ENCODE measurements around the gene AGPAT3.

Gene AGPAT3

DNA sequence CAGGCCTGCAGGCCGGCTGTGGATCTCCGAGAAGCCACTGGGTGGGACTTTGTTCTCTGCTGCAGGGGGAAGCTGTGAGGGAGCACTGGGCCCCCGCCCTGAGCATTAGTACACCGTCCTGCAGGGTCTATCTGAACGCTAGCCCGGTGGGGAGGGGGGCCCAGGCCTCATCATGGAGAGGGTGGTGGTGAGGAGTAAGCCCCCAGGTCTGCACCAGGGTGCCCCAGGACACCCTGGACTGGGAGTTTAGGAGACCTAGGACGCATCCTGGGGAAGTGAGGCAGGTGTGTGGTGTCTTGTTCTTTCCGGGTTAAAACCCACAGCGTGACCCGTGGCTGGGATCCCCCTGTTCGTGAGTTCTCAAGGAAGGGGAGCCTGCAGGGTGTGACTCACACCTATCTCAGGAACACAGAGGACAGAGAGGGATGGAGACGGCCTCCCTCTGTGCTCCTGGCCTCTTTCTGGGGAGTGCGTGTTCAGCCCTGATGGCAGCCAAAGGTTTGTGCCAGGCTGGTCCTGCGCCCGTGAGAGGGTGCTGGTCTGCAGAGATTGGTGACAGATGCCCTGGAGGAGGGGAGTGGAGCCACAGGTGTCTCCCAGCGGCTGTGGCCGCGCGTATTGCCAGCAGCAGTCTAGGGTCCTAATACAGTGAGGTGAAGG is 44.8 kb downstream of the AGPAT3 start:
- no peak for DNase-seq

DNA sequence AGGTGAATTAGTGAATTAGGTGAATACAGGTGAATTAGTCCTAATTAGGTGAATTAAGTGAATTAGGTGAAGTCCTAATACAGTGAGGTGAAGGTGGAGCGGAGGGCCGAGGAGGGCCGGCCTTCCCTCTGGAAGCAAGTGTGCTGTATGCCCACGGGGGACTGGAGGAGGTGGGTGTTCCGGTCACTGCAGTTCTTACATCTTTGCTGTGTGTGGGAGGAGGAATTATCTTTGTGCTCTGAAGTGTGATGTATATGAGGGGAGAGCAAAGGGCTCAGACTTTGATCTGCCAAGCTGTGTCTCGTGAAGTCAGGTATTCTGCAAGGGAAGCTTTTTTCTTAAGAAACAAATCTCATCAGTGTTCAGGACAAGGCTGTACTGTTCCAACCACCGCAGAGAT is 45.4 kb downstream of the AGPAT3 start:
- DNase-seq: no peak

GRCh38 chr21:43911015-43911934 is 46.3 kb downstream of the AGPAT3 start:
- DNase-seq: no peak

DNA sequence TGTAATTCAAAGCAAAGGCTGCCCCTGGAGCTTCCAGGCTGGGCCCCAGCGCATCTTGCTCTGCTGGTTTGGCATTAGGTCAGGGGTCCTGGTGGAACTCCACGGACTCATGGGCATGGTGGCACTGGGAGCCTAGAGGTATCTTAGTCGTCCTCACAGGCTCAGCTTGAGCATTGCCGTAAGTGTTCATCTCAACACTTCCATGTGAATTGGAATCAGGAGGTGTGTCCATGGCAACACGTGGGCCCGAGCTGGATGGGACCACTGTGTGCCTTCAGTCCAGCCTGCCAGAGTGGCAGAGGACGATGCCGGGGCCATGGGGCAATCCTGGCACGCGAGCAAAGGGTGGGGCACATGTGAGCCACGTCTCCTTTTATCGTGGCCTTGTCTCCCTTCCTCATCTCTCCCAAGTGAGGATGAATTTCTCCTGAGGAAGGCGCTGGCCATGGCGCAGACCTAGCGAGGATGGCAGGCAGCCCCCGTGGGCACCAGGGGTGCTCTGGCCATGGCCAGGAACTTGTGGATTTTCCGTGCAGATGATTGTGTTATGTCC is 47.0 kb downstream of the AGPAT3 start:
- DNase-seq: no peak

DNA sequence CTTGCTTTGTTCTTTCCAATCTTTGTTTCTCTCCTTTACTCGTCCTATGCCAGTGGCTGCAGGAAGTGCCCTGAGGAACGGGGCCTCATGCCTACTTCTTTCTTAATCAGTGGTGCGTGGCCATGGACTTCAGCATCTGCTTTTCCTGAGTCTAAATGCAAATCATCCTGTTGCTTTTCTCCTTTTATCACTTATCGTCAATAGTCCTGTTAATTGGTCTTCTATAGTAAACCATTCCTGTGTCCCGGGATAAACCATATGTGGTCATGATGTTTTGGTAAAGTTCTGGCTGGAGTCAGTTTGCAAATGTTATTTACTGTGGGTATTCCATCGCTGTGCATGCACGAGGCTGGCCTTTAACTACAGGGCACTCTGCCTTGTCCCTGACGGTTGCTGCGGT is 47.5 kb downstream of the AGPAT3 start:
- no peak for DNase-seq

DNA sequence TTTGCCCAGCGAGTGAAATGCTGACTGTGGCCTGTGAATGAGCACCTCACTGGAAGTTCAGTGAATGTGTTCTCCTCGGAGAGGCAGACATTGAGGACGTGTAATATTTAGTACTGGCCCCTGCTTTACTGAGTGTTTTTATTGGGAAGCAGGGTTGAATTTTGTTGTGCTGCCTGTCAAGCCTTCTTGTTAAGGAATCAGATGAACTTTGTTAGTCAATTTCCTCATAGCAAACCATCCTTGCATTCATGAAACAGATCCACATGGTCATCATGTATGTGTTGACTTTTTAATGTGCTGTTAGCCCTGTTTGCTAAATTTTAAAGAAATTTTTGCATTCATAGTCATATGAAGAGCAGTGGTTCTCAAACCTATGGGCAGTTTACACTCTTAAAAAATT is 47.9 kb downstream of the AGPAT3 start:
- no peak for DNase-seq

DNA sequence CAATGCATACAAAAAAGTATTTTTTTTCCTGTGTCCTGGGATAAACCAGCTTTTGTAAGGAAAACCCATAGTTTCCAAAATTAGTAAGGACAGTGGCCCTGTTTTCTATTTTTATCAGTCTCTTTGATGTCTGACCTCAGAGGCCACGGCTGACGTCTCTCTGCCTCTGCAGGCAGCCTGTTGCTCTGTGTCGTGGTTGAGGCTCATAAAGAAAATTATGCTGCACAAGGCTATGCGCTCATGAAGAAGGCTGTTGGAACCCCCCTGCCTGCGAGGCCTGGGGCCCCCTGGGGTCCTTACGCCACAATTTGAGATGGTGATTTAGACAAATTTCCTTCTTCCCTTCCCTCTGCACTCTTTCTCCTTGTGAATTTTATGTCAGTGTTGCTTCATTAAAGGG is 48.9 kb downstream of the AGPAT3 start:
- DNase-seq: no peak

DNA sequence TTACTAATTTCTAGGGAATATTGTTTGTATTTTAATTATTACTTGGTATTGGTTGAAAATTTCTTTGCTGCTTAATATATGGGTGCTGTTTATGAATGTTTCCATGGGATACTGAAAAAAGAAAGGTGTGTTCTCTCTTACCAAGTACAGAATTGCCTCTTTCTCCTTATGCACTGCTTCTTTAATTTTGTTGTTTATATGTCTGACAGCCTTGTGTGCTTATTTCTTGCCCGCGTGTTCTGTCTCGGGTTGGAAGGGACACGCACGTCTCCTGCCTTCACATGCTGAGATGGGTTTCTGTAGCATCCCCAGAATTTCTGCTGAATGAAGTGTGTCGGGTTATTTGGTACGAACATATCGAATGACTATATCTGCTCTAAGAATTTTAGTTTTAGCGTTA is 51.1 kb downstream of the AGPAT3 start:
- DNase-seq: no peak

GRCh38 chr21:43916691-43917514 is 51.9 kb downstream of the AGPAT3 start:
- peak; percentile 68 for DNase-seq

DNA sequence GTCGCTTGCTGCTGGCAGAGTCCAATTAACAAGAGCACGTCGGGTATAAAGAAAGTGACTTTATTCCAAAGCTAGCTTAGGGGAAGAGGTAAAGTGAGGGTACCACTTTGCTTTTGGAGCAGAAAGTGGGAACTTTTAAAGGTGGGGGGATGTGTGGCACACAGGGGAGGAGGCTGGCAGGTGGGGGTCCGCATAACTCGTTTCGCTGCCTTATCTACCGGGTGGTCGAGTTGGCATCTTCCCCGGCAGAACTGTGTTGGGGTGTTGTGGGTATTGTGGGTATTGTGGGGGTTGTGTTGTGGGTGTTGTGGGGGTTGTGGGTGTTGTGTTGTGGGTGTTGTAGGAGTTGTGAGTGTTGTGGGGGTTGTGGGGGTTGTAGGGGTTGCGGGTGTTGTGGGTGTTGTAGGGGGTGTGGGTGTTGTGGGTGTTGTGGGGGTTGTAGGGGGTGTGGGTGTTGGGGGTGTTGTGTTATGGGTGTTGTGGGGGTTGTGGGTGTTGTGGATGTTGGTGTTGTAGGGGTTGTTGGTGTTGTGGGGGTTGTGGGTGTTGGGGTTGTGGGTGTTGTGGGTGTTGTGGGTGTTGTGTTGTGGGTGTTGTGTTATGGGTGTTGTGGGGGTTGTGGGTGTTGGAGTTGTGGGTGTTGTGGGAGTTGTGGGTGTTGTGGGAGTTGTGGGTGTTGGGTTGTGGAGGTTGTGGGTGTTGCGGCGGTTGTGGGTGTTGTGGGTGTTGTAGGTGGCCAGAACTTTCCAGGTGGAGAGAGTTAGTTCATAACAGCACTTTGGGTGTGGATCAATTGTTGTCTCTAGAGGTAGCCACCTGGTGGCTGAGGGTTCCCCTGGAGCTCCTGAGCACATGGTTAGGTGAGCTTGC is 52.7 kb downstream of the AGPAT3 start:
- DNase-seq: peak; percentile 20

GRCh38 chr21:43918385-43918947 is 53.4 kb downstream of the AGPAT3 start:
- DNase-seq: no peak

DNA sequence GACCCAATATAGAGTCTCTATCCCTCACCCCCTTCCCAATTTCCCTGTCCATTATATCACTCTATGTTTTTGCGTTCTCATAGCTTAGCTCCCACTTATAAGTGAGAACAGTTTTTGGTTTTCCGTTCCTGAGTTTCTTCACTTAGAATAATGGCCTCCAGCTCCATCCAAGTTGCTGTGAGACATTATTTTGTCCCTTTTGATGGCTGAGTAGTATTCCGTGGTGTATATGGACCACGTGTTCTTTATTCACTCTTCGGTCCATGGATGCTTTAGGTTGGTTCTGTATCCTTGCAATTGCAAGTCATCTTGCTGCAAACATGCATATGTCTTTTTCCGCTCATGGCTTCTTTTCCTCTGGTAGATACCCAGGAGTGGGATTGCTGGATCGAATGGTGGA is 54.3 kb downstream of the AGPAT3 start:
- DNase-seq: no peak

DNA sequence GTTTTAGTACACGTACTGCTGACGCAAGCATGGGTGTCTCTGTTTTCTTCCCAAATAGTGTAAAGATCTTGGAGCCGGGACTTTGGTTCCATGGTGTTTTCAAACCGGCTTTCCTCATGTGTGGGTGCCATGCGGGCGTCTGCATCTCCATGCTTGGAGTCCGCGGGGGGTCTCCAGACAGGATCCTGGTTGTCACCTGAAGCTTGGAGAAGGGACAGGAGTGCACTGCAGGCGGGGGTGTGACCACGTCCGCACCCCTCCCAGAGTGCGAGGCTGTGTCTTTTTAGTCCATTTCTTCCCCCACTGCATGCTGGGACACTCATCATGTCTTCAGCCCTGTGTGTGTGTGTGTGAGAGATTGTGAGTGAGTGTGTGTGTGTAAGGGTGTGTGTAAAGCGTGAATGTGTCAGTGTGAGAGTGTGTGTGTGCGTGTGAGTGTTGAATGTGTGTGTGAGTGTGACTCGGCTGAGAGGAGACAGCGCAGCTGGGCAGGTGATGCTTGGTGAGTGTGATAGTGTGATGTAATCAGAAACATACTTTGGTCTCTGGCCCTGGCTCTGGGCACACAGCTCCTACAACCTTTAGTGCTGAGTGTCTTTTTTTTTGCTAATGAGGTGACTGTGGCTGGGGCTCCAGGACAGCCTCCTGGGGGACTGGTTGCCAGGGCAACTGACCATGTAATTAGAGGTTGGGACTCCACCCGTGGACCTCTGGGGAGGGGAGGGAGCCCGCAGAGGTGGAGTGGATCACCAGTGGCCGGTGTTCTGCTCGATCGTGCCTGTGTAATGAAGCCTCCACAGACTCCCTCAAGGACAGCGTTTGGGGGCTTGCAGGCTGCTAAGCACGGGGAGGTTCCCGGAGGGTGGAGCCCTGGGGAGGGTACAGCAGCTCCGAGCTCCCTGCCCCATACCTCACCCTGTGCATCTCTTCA is 55.1 kb downstream of the AGPAT3 start:
- DNase-seq: no peak

DNA sequence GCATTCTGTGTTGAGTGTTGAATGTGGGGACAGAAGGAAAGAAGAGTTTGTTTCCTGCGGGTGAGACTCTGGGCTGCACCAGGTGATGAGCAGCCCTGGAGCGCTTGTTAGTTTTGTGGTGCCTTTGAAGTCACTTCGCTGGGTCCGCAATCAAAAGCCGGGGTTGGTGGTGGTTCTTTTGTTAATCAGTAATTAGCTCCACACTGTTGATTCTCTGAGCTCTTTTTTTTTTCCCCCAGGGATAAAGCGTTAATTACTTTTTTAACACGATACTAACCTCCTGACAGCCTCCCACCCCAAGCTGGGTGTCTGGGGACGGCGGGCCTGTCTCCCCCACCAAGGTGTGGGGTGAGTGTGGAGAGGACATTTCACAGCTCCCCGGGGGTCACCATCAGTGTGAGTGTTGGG is 56.6 kb downstream of the AGPAT3 start:
- DNase-seq: peak; percentile 35

- DNase-seq: peak; percentile 70
Measured at GRCh38 chr21:43921979-43922945, 57.2 kb downstream of the AGPAT3 start.

GRCh38 chr21:43922949-43923348 is 57.9 kb downstream of the AGPAT3 start:
- no peak for DNase-seq

GRCh38 chr21:43923391-43923790 is 58.4 kb downstream of the AGPAT3 start:
- no peak for DNase-seq

DNA sequence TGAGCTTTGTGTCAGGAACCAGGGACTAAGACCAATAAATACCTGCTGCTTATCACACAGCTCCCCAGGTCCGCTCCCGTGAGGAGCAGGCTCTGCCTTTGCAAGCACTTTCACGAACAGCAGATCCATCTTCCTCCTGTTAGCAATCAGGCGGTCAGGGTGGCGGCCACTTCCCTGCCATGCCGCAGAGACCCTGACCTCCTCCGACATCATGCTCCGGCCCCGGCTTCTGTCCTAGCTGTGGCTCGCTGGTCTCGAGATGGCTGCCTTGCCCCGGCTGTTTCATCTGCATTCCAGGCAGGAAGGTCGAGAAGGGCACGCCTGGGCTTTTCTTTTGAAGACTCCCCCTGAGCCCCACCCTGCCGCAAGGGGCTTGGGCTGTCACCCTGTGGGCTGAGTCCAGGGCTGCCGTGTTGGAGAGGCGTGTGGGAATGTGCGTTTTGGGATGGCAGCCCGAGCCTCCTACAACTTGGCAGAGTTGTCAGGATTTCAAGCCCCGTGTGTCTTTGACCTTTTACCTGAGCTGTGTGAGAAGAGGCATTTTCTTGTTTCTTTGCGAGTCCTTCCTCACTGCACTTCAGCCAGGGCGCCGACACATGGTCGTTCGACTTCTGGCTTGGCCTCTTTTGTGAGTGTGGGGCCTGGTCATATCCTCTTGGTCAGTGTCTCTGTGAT is 59.5 kb downstream of the AGPAT3 start:
- DNase-seq: no peak

- no peak for DNase-seq
Measured at GRCh38 chr21:43925096-43925481, 60.1 kb downstream of the AGPAT3 start.
